ENCODE data around the gene CD164L2.
A peak's percentile ranks its signal among the peaks of the same experiment; 100 is the strongest.

The CD164L2 gene

DNA sequence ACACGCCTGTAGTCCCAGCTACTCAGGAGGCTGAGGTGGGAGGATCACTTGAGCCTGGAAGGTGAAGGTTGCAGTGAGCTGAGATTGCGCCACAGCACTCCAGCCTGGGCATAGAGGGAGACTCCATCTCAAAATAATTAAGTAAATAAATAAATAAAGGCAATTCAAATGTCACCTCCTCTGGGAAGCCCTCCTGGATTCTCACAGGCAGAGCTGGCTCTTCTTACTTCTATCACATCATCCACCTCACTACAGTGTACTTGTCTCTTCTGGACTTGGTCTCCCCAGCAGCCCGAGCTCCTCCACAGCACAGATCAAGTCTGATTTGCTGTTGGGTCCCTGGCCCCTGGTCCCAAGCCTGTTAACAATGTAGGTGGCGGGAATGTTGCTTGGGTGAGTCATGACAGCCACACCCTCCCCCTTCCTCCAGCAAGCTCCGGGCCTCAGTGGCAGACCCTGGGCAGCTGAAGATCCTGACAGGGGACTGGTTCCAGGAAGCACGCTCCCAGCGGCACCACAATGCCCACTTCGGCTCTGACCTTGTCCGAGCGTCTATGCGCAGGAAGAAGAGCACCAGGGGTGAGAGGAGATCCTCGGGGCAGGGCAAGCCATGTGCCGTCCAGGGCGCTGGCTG lies 36.0 kb downstream of the CD164L2 start:
- no peak for DNase-seq (ENCODE audit: low spot score)

DNA sequence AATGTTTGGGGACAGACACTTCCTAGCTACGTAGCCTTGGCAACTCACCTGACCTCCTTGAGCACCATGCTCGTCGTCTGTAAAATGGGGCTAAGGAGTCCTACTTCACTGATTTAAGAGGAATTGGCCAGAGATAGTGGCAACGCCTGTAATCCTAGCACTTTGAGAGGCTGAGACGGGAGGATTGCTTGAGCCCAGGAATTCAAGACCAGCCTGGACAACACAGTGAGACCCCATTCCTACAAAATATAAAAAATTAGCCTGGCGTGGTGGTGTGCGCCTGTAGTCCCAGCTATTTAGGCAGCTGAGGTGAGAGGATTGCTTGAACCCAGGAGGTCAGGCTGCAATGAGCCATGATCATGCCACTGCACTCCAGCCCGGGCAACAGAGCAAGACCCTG lies 36.8 kb downstream of the CD164L2 start:
- no peak for DNase-seq (ENCODE audit: low spot score)

DNA sequence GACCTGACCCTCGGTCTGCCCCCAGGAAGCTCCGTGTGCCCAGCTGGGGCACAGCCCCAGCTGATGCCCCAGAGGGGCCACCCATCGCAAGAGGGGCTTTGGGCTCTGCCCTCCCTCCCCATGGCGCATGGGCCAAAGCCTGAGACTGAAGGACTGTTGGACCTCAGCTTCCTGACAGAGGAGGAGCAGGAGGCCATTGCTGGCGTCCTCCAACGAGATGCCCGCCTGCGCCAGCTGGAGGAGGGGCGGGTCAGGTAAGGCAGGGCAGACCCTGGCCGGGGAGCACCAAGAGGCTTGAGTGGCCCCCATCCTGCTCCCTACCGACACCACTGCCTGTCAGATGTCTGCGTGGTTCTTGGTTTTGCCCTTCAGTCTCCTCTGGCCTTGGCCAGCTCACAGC lies 37.9 kb downstream of the CD164L2 start:
- DNase-seq (ENCODE audit: low spot score), result no peak

DNA sequence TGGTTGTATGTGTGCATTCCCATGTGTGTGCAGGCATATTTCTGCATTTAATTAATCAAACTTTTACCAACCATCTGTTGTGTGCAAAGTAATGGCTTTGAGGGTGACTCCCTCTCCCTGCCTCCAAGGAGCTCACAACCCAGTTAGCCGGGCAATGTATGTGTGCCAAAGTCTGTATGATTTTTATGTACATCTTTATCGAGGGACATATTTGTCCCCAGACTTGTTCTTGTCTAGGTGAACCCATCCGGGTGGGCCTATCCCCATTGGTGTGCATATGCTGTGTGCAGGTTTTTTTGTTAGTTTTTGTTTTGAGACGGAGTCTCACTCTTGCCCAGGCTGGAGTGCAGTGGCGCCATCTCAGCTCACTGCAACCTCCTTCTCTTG lies 39.5 kb downstream of the CD164L2 start:
- DNase-seq (ENCODE audit: low spot score), result no peak

DNA sequence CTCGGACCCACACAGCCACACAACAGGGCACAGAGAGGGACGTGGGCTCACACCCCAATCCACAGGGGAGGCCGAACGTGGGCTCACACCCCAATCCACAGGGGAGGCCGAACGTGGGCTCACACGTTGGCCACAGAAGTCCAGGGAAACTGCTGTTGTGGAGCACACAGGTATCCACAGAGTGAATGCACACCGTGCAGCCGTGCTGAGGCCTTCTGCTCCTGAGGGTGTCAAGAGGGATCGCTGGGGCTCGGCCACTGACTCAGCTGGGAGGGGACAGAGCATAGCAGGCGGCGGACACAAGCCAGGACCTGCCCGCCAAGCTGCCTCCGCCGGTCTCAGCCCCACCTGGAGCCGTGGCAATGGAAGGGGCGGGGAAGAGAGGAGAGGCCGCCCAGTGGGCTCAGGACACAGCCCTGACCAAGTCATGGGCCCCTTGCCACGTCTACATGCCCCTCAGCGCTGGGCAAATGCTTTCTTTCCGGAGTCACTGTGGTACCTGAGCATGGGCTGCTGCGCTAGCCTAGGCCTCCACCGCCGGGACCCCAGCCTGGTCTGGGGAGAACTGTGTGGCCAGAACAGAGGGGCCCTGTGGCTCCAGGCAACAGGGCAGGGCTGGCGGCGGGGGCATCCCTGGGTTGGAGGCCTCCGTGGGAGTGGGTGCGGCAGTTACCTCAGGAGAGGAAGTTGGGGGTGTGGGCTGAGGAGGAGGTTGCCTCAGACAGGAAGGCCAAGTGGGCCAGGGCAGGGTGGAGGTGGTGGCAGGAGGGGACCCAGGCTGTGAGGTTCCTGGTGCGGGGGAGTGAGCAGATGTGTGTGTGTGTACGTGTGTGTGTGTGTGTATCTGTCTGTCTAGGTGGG lies 40.1 kb downstream of the CD164L2 start:
- no peak for DNase-seq (ENCODE audit: low spot score)

DNA sequence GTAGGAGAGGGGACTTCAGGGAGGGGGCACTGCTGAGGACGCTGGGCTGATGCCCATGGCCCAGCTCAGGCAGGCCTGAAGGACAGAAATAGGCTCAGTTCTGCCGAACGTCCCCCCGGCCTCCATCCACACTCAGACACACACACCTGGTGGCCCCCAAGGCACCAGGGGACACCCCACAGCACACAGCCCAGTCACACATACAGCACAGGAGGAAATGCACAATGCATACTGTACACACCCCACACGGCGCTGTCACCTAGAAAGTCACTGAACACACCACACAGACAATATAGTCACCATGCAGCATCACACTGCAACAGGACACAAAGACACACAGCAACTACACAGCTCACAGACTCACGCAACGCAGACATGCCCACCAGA lies 40.7 kb downstream of the CD164L2 start:
- no peak for DNase-seq (ENCODE audit: low spot score)

DNA sequence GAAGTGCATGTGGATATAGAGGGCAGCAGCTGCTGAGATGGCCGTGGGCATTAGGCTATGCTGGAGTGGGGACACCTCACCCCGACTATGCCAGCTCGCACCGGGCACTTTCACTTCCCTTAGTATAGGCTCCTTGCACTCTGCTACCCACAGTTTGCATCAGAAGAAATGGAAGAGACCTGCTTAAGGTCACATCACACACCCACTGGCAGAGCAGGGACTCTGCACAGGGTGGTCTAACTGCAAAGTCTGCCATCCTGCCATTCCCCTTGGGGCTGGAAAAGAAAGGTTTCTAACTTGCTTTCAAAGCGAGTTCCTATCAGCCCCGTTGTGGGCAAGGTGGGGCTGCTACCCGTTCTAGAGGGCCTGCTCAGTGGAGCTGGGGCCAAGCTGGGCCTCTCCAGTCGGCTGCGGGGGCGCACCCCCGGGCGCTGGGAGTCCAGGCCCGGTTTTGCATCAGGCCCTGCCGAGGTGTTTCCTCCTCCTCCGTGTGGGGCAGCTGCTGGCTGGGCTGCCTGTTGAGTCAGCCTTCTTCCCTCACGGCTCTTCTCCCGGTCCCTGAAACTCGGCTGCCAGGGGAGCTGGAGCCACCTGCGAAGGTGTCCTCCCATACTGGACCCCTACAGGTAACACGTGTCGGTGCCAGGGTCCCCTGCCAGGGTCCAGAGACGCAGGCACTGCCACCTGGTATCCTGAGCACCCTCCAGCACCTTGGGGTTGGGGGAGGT lies 41.4 kb downstream of the CD164L2 start, which contains the start of gene SYTL1:
Gene SYTL1, plus strand, starts transcription at position 498 of the 728 bp plus-strand sequence. CDS start 3,313 bp downstream, outside the sequence.
- no peak for DNase-seq (ENCODE audit: low spot score)

DNA sequence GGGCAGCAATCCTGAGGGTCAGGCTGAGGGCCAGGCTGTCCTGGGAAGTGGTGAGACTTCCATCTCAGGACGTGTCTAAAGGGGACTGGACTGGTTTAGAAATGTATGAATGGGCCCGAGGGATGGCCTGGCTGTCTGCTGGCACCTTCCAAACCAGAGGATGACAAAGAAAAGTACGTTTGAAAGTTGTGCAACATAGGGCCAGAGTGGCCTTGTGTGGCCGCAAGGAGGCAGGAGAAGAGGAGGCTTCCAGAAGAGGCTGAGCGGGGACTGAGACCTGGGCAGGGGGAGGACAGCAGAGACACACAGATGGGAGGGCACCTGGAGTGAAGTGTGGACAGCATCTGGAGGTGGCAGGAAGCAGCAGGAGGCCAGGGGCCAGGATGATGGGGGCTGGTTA lies 43.9 kb downstream of the CD164L2 start:
- DNase-seq (ENCODE audit: low spot score), result no peak

DNA sequence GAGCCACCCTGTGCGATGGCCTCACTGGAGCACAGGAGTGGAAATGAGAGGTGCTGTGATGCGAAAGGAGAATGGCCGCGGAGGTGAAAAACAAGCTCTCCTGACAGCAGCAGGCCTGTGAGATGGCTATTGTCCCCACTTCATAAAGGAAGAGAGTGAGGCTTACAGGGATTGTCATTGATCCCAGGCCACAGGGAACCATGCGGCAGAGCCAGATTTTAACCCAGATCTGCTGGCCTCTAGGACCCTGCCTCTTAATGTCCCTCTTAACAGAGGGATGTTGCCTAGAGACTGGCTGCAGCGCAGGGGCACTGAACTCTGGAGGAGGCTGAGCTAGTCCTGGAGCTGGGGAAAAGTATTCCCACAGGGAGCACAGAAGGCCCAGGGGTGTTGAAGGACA lies 44.4 kb downstream of the CD164L2 start:
- no peak for DNase-seq (ENCODE audit: low spot score)

DNA sequence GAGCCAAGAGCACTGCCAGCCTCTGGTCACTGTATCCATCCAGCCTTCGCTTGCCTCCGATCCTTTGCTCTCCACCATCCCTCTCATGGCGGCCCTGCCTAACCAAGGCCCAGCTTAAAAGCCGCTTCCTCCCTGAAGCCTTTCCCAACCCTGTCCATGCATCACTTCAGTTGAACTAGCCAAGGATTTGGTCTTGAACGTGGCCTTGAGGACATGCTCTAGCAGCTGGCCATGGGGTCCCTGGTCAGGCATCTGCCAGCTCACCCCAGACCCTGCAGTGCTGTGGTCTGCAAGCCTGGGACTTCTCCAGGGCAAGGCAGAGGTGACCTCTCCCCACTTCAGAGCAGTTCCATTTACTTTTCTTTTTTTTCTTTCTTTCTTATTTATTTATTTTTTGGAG lies 46.4 kb downstream of the CD164L2 start:
- no peak for DNase-seq (ENCODE audit: low spot score)

DNA sequence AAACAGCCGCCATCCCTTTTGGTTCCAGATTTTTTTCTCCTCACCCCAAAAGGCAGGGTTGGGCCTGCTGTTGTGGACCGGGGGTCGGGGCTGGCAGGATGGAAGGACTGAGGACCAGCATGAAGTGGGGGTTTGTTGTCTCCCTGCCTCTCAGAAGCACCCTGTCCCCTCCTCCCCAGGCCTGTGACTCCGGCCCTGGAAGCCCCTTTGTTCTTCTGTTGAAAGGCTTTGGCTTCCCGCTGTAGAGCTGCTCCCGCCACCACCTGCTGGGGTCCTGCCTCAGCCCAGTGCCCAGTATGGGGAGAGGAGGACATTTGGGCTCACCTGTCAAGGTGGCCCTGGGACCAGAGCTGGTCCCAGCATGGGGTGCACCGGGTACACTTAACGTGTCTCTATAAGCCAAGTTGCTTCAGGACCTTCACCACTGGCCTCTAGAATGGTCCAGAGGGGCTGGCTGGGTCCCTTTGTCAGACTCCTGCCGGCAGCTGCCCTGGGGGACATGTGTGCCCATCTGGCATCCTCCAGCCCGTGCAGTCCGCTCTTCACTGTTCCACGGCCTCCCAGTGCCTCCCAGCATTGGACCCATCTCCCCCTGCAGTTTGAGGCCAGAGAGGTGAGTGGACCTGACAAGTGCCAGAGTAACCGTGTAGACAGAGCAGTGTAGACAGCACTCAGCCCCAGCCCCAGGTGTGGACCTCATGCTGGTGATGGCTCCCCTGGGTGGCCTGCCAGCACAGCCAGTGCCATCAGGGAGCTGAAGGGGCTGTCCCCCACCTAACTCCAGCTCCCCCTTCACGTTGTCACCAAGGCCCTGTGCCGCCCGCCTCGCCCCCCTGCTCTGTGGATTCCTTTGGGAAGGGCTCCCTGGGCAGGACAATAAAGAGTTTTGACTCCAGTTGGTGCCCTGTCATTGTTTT lies 47.4 kb downstream of the CD164L2 start:
- no peak for DNase-seq (ENCODE audit: low spot score)

DNA sequence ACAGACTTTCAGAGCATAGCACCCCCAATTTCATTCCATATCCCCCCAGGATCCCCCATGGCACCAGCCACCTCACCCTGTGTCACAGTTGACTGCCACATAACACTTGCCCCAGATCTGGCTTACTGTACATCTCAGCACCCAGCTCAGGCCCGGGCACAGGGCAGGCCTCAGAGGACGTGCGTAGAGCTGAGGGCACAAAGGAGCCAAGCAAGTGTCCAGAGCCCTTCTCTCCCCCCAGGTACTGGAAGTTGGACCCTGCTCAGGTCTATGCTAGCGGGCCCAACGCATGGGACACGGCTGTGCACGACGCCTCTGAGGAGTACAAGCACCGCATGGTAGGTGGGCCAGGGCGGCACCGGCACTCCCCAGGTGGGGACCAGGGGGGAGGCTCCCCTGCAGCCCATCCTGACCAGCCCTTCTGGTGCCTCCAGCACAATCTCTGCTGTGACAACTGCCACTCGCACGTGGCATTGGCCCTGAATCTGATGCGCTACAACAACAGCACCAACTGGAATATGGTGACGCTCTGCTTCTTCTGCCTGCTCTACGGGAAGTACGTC lies 49.3 kb downstream of the CD164L2 start:
- DNase-seq (ENCODE audit: low spot score), result no peak

DNA sequence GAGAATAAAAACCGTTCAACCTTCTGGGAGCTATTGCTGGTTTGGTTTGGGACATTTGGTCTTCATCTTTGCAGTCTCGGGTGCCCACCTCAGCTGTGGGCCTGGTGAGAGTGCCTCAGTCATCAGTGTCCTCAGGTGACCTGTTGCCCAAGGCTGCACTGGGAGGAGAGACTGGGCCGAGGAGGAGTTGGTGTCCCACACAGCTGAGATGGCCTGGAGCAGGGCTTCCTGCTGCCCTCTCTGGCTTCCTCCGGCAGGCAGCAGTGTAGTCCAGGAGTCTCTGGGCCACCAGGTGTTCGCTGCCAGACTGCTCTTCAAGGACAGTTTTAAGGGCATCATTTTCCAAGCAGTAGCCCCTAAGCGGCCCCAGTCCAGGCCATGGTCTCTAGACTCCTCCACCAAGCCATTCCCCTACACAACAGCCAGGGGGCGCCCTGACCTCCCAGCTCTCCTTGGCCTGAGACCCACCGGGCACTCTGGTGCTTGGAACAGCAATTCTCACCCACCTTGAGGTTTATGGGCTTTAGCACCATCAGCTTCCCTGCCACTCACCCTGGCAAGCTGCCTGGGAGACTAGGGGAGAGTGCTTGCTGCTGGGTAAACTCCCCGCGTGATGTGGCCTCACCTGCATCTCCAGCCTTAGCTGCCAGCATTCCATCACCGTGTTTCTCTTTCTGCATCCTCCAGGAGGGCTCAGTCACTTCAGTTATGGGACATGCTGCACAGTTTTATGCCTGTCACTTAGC lies 50.4 kb downstream of the CD164L2 start:
- peak; percentile 15 for DNase-seq (ENCODE audit: low spot score)

DNA sequence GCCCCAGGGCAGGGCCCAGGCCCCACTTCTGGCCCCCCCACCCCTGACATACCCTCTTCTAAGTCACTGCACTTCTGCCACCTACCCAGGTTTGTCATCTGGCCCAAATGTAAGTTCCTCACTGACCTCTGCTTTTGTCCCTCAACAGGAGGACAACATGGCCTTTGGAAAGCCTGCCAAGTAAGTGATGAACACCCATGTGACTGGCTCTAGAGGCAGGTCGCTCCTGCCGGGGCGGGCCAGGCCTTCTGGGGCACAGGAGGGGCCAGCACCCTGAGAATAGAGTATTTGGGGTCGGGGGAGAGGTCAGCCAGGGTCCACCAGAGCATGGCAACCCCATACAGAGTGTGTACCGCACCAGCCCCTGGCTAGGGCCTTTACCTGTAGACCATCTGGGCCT lies 51.2 kb downstream of the CD164L2 start:
- no peak for DNase-seq (ENCODE audit: low spot score)

DNA sequence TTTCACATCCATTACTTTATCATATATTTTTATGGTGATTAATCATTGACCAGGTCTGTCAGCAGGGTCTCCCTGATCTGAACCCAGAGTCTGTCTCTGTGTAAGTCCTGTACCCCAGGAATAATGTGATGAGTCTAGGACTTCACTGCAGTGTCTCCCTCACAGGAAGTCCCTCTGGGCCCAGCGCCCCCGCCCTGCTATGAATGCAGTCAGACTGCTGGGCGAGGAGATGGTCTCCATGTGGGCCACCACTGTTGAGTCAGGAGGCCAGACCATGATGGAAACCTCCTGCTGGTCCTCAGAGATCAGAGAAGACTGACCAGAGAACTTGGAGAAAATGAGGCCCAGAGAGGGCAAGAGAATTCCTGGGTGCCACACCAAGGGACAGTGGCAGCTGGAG lies 51.7 kb downstream of the CD164L2 start:
- no peak for DNase-seq (ENCODE audit: low spot score)

DNA sequence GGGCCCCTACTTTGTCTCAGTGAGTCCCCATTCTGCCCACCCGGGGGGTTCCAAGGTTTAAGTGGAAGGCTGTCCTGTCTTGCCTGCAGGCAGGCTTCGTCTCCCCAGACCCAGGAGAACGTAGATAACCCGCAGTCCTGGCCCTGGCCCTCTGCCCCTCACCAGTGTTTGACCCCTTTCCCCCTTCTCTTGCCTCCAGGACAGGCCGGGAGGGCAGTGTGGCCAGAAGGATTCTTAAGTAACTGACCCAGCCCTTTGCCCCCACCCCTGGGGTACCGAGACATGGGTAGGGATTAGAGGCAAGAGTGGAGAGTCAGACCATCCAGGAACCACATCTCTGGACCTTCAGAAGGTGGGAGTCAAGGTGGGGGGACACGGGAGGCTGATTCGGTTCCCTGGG lies 52.3 kb downstream of the CD164L2 start:
- no peak for DNase-seq (ENCODE audit: low spot score)
